ENCODE measurements around the gene HSD11B1.

DNA sequence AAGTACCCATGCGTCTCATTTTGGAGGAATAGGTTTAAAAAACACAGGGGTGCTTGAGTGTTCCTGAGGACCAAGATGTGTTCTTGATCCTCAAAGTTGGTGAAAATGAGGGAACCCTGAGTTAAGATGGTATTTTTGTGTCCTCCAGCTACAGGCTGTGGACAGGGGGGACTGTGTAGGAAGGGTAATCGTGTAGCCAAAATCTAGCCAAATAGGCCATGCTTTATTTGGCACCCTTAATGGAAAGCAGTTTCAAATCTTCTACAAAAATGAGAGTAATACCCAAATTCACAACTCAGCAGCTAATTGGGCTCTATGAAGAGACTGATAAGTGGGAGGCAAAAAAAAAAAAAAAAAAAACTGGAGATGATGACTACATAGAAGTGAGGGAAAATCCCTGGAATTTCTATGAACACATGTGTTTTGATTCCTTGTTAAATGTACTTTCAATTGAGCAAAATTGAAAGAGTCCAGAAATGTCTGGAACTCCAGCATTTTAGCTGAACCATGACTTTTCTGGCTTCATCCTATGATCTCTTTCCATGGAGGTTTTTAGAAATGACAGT, 470 bp downstream of the HSD11B1 start:
- TF ChIP-seq, protein P1, sequence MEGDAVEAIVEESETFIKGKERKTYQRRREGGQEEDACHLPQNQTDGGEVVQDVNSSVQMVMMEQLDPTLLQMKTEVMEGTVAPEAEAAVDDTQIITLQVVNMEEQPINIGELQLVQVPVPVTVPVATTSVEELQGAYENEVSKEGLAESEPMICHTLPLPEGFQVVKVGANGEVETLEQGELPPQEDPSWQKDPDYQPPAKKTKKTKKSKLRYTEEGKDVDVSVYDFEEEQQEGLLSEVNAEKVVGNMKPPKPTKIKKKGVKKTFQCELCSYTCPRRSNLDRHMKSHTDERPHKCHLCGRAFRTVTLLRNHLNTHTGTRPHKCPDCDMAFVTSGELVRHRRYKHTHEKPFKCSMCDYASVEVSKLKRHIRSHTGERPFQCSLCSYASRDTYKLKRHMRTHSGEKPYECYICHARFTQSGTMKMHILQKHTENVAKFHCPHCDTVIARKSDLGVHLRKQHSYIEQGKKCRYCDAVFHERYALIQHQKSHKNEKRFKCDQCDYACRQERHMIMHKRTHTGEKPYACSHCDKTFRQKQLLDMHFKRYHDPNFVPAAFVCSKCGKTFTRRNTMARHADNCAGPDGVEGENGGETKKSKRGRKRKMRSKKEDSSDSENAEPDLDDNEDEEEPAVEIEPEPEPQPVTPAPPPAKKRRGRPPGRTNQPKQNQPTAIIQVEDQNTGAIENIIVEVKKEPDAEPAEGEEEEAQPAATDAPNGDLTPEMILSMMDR (IDR thresholded peaks at IDR 0.05), result no peak
- TF ChIP-seq POLR2A (IDR thresholded peaks at IDR 0.05), result no peak
